ENCODE data around the gene ONECUT1. TPM values are rescaled to one million over a fixed set of nuclear protein-coding genes. Genes with fewer than 3 reads are reported as not detected.

The ONECUT1 gene
- total RNA-seq, 1 experiment from 2014 or later, result 35.9 TPM

DNA sequence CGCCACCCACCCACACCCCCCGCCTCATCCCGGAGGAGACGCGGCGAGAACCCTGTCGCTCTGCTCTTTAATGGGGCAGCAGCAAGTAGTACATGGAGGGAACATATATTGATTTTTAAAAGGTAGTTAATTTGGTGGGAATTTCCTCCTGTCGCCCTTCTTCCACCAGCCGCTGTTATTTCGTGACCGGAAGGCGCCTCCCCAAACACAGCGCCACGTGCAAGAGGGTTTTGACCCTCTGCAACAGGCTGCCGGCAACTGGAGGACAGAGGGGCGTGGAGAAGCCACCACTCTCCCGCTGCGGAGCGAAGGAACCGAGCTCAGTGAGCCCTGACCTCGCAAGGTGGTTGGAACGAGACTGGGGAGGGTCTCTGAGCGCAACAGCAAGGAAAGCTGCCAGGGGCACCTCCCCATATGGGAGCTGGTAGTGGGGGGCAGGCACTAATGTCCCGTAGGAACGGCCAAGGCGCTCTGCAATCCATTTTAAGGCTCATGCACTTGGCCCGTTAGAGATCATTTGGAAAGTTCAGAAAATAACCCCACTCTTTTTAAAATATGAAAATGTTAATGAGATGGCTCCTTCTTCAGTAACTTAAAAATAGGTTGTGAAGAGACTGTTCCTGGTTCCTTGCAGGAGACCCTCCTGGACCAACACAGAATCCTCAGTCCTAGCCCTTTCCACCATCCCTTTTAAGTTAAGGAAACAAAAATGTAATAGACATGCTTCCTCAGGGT lies 4.3 kb downstream of the ONECUT1 start:
- no peak for ATAC-seq
- H3K27ac Mint-ChIP-seq, result no peak overlapping the region
- POLR2A ChIA-PET, result interaction anchor here (3.6 to 5.4 kb wide), 2 partner anchors 13 to 19 kb away, joined by 28 to 38 read pairs; no protein-coding TSS in a partner anchor

DNA sequence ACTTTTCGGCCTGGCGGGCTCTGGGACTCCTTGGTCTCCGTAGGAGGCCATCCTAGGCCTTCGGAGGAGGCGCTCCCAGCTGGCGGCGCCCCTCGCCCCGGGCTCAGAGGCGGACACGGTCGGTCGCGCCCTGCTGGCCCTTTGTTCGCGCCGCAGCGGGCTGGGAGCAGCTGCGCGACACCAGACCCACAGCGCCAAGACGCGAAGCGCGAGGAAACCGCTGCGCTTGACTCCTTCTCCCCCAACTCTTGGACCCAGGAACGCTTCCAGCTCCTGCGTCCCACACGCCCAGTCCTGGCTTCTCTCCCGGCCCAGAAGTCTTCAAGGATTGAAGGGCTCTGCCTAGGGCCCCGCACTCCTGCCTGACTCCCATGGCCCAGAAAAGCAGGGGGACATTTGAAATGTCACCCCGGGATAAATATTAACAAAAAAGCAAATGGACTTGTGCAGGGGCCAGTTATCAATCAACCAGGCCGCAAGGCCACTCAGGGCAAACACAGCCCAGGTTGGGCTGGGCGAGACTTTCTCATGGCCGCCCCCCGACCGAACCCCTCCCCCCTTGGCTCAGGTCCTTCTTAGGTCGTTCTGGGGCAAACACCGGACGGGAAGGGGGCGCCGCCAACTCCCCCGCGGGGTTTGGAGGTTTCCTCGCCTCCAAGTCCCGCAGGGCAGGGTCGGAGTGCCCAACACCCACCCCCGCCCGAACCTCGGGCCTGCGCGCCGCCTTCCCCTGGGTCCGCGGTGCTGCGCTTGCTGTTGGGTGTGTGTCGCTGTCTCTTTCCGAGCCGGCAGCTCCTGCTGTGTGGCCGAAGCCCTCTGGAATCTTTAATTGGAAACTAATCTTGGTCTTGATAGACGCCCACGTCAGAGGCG lies 5.1 kb downstream of the ONECUT1 start:
- Mint-ChIP-seq H3K27ac (no peak overlapping the region), H3K27me3 (ENCODE audit: low read depth) (peaks cover 85% of the 10 kb centered on the region), H3K9me3 (no peaks in the 10 kb centered on the region), H3K4me1 (peaks cover 80% of the 10 kb centered on the region), H3K4me3 (peak overlapping the region; percentile 81), H3K36me3 (peaks cover 14% of the 10 kb centered on the region)
- CTCF ChIA-PET, result interaction anchor here (0.5 to 8.5 kb wide), 6 partner anchors 8 to 418 kb away, joined by 4 to 104 read pairs (median 15); no protein-coding TSS in a partner anchor
- DNase-seq (ENCODE audit: low spot score) (no peak), ATAC-seq (peak; percentile 4; the same call in 1 of the 2 replicates)
- POLR2A ChIA-PET, result interaction anchor here (3.6 to 5.4 kb wide), 2 partner anchors 13 to 20 kb away, joined by 28 to 38 read pairs; no protein-coding TSS in a partner anchor
- TF ChIP-seq EMX1 (CRISPR knock-in tag; IDR thresholded peaks at IDR 0.05) (0 out of 2 replicates have a peak, but pooled peaks have one; percentile 3), NFYB (CRISPR knock-in tag; conservative IDR thresholded peaks at IDR 0.05; ENCODE audit: low read depth) (no peak), GABPB1 (CRISPR knock-in tag; IDR thresholded peaks at IDR 0.05) (no peak), CBFB (CRISPR knock-in tag; IDR thresholded peaks at IDR 0.05; ENCODE audit: low read depth) (no peak), HMGA2 (CRISPR knock-in tag; IDR thresholded peaks at IDR 0.05) (no peak), NR1H2 (CRISPR knock-in tag; IDR thresholded peaks at IDR 0.05) (no peak), MXD4 (CRISPR knock-in tag; IDR thresholded peaks at IDR 0.05; ENCODE audit: borderline replicate concordance) (no peak), NR3C1 (CRISPR knock-in tag; conservative IDR thresholded peaks at IDR 0.05; ENCODE audit: low read depth) (no peak), ZNF232 (CRISPR knock-in tag; IDR thresholded peaks at IDR 0.05) (no peak), ESRRA (CRISPR knock-in tag; IDR thresholded peaks at IDR 0.05; ENCODE audit: borderline replicate concordance) (no peak)
- TF ChIP-seq, protein P1, sequence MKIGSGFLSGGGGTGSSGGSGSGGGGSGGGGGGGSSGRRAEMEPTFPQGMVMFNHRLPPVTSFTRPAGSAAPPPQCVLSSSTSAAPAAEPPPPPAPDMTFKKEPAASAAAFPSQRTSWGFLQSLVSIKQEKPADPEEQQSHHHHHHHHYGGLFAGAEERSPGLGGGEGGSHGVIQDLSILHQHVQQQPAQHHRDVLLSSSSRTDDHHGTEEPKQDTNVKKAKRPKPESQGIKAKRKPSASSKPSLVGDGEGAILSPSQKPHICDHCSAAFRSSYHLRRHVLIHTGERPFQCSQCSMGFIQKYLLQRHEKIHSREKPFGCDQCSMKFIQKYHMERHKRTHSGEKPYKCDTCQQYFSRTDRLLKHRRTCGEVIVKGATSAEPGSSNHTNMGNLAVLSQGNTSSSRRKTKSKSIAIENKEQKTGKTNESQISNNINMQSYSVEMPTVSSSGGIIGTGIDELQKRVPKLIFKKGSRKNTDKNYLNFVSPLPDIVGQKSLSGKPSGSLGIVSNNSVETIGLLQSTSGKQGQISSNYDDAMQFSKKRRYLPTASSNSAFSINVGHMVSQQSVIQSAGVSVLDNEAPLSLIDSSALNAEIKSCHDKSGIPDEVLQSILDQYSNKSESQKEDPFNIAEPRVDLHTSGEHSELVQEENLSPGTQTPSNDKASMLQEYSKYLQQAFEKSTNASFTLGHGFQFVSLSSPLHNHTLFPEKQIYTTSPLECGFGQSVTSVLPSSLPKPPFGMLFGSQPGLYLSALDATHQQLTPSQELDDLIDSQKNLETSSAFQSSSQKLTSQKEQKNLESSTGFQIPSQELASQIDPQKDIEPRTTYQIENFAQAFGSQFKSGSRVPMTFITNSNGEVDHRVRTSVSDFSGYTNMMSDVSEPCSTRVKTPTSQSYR (CRISPR knock-in tag; IDR thresholded peaks at IDR 0.05), result no peak
- TF ChIP-seq, protein P2, sequence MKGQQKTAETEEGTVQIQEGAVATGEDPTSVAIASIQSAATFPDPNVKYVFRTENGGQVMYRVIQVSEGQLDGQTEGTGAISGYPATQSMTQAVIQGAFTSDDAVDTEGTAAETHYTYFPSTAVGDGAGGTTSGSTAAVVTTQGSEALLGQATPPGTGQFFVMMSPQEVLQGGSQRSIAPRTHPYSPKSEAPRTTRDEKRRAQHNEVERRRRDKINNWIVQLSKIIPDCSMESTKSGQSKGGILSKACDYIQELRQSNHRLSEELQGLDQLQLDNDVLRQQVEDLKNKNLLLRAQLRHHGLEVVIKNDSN (CRISPR knock-in tag; IDR thresholded peaks at IDR 0.05), result peak; percentile 25; the same call in 1 of the 2 replicates
- TF ChIP-seq, protein P3, sequence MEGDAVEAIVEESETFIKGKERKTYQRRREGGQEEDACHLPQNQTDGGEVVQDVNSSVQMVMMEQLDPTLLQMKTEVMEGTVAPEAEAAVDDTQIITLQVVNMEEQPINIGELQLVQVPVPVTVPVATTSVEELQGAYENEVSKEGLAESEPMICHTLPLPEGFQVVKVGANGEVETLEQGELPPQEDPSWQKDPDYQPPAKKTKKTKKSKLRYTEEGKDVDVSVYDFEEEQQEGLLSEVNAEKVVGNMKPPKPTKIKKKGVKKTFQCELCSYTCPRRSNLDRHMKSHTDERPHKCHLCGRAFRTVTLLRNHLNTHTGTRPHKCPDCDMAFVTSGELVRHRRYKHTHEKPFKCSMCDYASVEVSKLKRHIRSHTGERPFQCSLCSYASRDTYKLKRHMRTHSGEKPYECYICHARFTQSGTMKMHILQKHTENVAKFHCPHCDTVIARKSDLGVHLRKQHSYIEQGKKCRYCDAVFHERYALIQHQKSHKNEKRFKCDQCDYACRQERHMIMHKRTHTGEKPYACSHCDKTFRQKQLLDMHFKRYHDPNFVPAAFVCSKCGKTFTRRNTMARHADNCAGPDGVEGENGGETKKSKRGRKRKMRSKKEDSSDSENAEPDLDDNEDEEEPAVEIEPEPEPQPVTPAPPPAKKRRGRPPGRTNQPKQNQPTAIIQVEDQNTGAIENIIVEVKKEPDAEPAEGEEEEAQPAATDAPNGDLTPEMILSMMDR (IDR thresholded peaks at IDR 0.05), result no peak
- TF ChIP-seq, protein P4, sequence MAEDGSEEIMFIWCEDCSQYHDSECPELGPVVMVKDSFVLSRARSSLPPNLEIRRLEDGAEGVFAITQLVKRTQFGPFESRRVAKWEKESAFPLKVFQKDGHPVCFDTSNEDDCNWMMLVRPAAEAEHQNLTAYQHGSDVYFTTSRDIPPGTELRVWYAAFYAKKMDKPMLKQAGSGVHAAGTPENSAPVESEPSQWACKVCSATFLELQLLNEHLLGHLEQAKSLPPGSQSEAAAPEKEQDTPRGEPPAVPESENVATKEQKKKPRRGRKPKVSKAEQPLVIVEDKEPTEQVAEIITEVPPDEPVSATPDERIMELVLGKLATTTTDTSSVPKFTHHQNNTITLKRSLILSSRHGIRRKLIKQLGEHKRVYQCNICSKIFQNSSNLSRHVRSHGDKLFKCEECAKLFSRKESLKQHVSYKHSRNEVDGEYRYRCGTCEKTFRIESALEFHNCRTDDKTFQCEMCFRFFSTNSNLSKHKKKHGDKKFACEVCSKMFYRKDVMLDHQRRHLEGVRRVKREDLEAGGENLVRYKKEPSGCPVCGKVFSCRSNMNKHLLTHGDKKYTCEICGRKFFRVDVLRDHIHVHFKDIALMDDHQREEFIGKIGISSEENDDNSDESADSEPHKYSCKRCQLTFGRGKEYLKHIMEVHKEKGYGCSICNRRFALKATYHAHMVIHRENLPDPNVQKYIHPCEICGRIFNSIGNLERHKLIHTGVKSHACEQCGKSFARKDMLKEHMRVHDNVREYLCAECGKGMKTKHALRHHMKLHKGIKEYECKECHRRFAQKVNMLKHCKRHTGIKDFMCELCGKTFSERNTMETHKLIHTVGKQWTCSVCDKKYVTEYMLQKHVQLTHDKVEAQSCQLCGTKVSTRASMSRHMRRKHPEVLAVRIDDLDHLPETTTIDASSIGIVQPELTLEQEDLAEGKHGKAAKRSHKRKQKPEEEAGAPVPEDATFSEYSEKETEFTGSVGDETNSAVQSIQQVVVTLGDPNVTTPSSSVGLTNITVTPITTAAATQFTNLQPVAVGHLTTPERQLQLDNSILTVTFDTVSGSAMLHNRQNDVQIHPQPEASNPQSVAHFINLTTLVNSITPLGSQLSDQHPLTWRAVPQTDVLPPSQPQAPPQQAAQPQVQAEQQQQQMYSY (CRISPR knock-in tag; IDR thresholded peaks at IDR 0.05), result peak; percentile 40; the same call in 1 of the 2 replicates
- TF ChIP-seq, protein P5, sequence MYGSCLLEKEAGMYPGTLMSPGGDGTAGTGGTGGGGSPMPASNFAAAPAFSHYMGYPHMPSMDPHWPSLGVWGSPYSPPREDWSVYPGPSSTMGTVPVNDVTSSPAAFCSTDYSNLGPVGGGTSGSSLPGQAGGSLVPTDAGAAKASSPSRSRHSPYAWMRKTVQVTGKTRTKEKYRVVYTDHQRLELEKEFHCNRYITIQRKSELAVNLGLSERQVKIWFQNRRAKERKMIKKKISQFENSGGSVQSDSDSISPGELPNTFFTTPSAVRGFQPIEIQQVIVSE (CRISPR knock-in tag; IDR thresholded peaks at IDR 0.05; ENCODE audit: borderline replicate concordance), result no peak
- TF ChIP-seq, protein P6, sequence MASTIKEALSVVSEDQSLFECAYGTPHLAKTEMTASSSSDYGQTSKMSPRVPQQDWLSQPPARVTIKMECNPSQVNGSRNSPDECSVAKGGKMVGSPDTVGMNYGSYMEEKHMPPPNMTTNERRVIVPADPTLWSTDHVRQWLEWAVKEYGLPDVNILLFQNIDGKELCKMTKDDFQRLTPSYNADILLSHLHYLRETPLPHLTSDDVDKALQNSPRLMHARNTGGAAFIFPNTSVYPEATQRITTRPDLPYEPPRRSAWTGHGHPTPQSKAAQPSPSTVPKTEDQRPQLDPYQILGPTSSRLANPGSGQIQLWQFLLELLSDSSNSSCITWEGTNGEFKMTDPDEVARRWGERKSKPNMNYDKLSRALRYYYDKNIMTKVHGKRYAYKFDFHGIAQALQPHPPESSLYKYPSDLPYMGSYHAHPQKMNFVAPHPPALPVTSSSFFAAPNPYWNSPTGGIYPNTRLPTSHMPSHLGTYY (CRISPR knock-in tag; IDR thresholded peaks at IDR 0.05), result no peak

More for the DNA sequence above, 4.3 kb downstream of the ONECUT1 start:
- no peak for DNase-seq (ENCODE audit: low spot score)
- H3K4me1 Mint-ChIP-seq, result peaks cover 72% of the 10 kb centered on the region
- peaks cover 14% of the 10 kb centered on the region for H3K36me3 Mint-ChIP-seq
- no peak for TF ChIP-seq TP53 (CRISPR knock-in tag; IDR thresholded peaks at IDR 0.05)
- TF ChIP-seq NFE2L1 (CRISPR knock-in tag; IDR thresholded peaks at IDR 0.05), result no peak
- TF ChIP-seq, protein P7, sequence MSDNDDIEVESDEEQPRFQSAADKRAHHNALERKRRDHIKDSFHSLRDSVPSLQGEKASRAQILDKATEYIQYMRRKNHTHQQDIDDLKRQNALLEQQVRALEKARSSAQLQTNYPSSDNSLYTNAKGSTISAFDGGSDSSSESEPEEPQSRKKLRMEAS (CRISPR knock-in tag; IDR thresholded peaks at IDR 0.05), result peak; percentile 42; the same call in 1 of the 2 replicates
- TF ChIP-seq ZNF416 (CRISPR knock-in tag; IDR thresholded peaks at IDR 0.05), result no peak
- CTCF ChIA-PET, result interaction anchor here (1.0 to 8.5 kb wide), 7 partner anchors 7 to 411 kb away, joined by 3 to 104 read pairs (median 11); no protein-coding TSS in a partner anchor
- H3K9me3 Mint-ChIP-seq, result no peaks in the 10 kb centered on the region
- peaks cover 88% of the 10 kb centered on the region for H3K27me3 Mint-ChIP-seq (ENCODE audit: low read depth)
- peak overlapping the region; percentile 81 for H3K4me3 Mint-ChIP-seq
